Measurements from ENCODE around the gene AIFM2. TPM values are rescaled to one million over a fixed set of nuclear protein-coding genes. Genes with fewer than 3 reads are reported as not detected.
A peak's percentile ranks its signal among the peaks of the same experiment; 100 is the strongest.
"Not testable (repeated sequence)": the region's sequence is repeated elsewhere in the genome, so short reads cannot be mapped to it uniquely, and the experiment has no call there.

The AIFM2 gene
- 1 to 10 TPM; 1.5 to 9.6 (median 4.2) TPM for total RNA-seq

DNA sequence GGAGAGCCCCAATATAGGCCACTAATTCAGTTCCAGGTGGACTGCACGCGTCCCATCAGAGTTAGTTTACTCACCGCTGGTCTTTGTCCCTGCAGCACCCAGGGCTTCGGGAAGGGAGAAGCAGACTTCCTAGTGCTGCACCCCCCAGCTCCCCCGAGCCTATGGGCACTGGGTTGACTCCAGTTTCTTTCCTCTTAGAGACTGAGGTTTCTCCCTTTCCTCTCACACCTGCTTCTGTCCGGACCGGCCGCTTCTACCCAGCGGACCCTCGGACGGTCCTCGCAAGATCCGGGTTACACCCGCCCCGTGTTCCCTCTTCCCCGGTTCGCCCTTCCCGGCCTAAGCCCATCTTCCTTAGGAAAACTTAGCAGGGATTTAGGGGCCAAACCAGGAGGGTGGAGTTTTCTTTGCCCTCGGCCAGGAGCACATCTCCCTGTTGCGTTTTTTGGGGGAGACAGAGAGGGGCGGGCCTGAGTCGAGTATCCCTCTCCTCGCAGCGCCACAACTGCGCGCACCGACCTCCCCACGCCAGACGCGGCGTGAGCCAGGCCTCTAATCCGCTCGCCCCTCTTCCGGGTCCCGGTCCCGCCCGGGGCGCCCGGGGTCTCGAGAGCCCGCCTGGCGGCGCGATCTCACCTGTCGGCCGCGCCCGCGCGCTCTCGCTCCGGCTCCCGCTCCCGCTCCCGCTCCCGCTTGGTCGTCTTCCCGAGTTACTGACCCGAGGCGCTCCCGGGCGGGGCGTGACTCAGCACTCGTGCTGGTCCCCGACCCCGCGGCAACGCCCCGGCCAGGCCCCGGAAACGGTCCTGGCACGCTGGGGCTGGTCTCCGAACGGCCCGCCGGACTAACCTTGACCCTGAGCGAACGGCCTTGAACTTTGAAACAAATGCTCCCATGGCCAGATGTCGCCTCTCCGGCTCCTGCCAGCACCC lies at the start of gene AIFM2:
AIFM2 (minus strand) TSS at position 728 of the 932 bp plus-strand sequence. CDS start 8,741 bp downstream, outside the sequence.
- H3K27ac ChIP-seq: no peak within 1 kb of the TSS
- peak within 1 kb of the TSS; percentile 18 to 38 (median 30) for H3K4me3 ChIP-seq
- in situ Hi-C loops (cut with MboI; ENCODE audit: low pct_unique_long_range_greater_than_20kb in 2 of 9, low sequenced_read_pairs in 9 of 9, unreplicated experiment in 9 of 9): no loop called here
- 15 to 40% (median 33%) methylated on average over 1 to 24 of the region's 80 CpGs; no CpG with 5 or more reads in 6 of the 10 experiments for WGBS, 10 experiments
- ATAC-seq (replicated peaks in 6 of 8): peak; percentile 83 to 90 (median 88)
- H3K4me1 ChIP-seq (replicated peaks in 1 of 2): no peaks in the 10 kb centered on the region

- WGBS, 10 experiments: 43 to 100% (median 83%) methylated on average over 1 to 8 of the region's 8 CpGs; no CpG with 5 or more reads in 2 of the 10 experiments
- in situ Hi-C loops (cut with MboI; ENCODE audit: low pct_unique_long_range_greater_than_20kb in 2 of 9, low sequenced_read_pairs in 9 of 9, unreplicated experiment in 9 of 9): not testable (repeated sequence)
These were observed 46.6 kb upstream of the AIFM2 start for GRCh38 chr10:70179209-70179608.

GRCh38 chr10:70178139-70178725 lies 45.6 kb upstream of the AIFM2 start:
- ATAC-seq (replicated peaks in 6 of 8): no peak
- 28 to 100% (median 61%) methylated on average over 1 to 4 of the region's 4 CpGs for WGBS, 10 experiments
- Histone ChIP-seq H3K4me1 (replicated peaks in 1 of 2) (no peaks in the 10 kb centered on the region), H3K4me3 (no peak overlapping the region), H3K27ac (no peak overlapping the region)
- in situ Hi-C loops (cut with MboI; ENCODE audit: low pct_unique_long_range_greater_than_20kb in 2 of 9, low sequenced_read_pairs in 9 of 9, unreplicated experiment in 9 of 9): no loop called here

More at GRCh38 chr10:70179209-70179608, 46.6 kb upstream of the AIFM2 start:
- H3K4me1 ChIP-seq (replicated peaks in 1 of 2); H3K27ac ChIP-seq; ATAC-seq (replicated peaks in 6 of 8); H3K4me3 ChIP-seq: not testable (repeated sequence)

DNA sequence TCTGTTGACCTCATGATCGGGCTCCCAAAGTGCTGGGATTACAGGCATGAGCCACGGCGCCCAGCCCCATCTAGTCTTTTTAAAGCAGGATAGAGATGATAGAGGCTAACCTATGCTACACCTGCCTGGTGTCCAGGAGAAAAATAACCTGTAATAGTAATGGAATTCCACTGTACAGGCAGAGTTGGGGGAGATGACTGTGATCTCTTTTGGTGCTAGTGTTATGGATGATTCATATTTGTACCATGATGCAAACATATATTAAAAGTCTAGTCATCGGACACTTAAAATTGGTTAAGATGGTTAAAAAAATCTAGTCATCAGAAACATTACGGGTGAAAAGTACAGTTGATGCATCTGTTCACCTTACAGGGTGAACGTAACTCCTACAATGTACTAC lies 43.8 kb upstream of the AIFM2 start:
- in situ Hi-C loops (cut with MboI; ENCODE audit: low pct_unique_long_range_greater_than_20kb in 2 of 9, low sequenced_read_pairs in 9 of 9, unreplicated experiment in 9 of 9): no loop called here
- Histone ChIP-seq H3K4me3 (no peak overlapping the region), H3K27ac (no peak overlapping the region), H3K4me1 (replicated peaks in 1 of 2) (no peaks in the 10 kb centered on the region)
- no peak for ATAC-seq (replicated peaks in 6 of 8)
- WGBS, 10 experiments: 61 to 98% (median 84%) methylated on average over 1 to 6 of the region's 6 CpGs

GRCh38 chr10:70175516-70175915 lies 42.9 kb upstream of the AIFM2 start:
- in situ Hi-C loops (cut with MboI; ENCODE audit: low pct_unique_long_range_greater_than_20kb in 2 of 9, low sequenced_read_pairs in 9 of 9, unreplicated experiment in 9 of 9): no loop called here
- Histone ChIP-seq H3K27ac (no peak overlapping the region), H3K4me3 (no peak overlapping the region), H3K4me1 (replicated peaks in 1 of 2) (no peaks in the 10 kb centered on the region)
- WGBS, 10 experiments: 40 to 100% (median 100%) methylated on average over 1 to 3 of the region's 3 CpGs; no CpG with 5 or more reads in 2 of the 10 experiments
- no peak for ATAC-seq (replicated peaks in 6 of 8)

GRCh38 chr10:70174058-70174741 lies 41.6 kb upstream of the AIFM2 start:
- H3K4me1 ChIP-seq (replicated peaks in 1 of 2): peaks cover under 1 to 2% of the 10 kb centered on the region in 2 donors
- in situ Hi-C loops (cut with MboI; ENCODE audit: low pct_unique_long_range_greater_than_20kb in 2 of 9, low sequenced_read_pairs in 9 of 9, unreplicated experiment in 9 of 9): no loop called here
- 33 to 100% (median 80%) methylated on average over 1 to 4 of the region's 4 CpGs; no CpG with 5 or more reads in 3 of the 10 experiments for WGBS, 10 experiments
- H3K27ac ChIP-seq: no peak overlapping the region
- ATAC-seq (replicated peaks in 6 of 8): no peak
- H3K4me3 ChIP-seq: no peak overlapping the region

GRCh38 chr10:70169649-70170364 lies 37.2 kb upstream of the AIFM2 start:
- Histone ChIP-seq H3K27ac (peak overlapping the region; percentile 64 to 88), H3K4me3 (peak overlapping the region; percentile 46 to 76 (median 54)), H3K4me1 (replicated peaks in 1 of 2) (peaks cover 9% of the 10 kb centered on the region in 2 donors)
- 0 to 2% (median 0%) methylated on average over 2 to 17 of the region's 40 CpGs; no CpG with 5 or more reads in 1 of the 10 experiments for WGBS, 10 experiments
- ATAC-seq (replicated peaks in 6 of 8): peak in 7 of 8 experiments; percentile 21 to 51 (median 39)
- in situ Hi-C loops (cut with MboI; ENCODE audit: low pct_unique_long_range_greater_than_20kb in 2 of 9, low sequenced_read_pairs in 9 of 9, unreplicated experiment in 9 of 9): no loop called here

- Histone ChIP-seq H3K4me1 (replicated peaks in 1 of 2) (peaks cover 9% of the 10 kb centered on the region in 2 donors), H3K27ac (no peak overlapping the region), H3K4me3 (peak overlapping the region; percentile 46 to 76 (median 54))
- WGBS, 10 experiments: 0 to 79% (median 40%) methylated on average over 1 to 2 of the region's 2 CpGs; no CpG with 5 or more reads in 1 of the 10 experiments
- in situ Hi-C loops (cut with MboI; ENCODE audit: low pct_unique_long_range_greater_than_20kb in 2 of 9, low sequenced_read_pairs in 9 of 9, unreplicated experiment in 9 of 9): no loop called here
- no peak for ATAC-seq (replicated peaks in 6 of 8)
These were observed 36.4 kb upstream of the AIFM2 start for GRCh38 chr10:70169011-70169410.

GRCh38 chr10:70167246-70167645 lies 34.6 kb upstream of the AIFM2 start:
- H3K4me3 ChIP-seq: no peak overlapping the region
- peaks cover 9% of the 10 kb centered on the region in 2 donors for H3K4me1 ChIP-seq (replicated peaks in 1 of 2)
- in situ Hi-C loops (cut with MboI; ENCODE audit: low pct_unique_long_range_greater_than_20kb in 2 of 9, low sequenced_read_pairs in 9 of 9, unreplicated experiment in 9 of 9): no loop called here
- 45 to 97% (median 86%) methylated on average over 3 to 7 of the region's 7 CpGs; no CpG with 5 or more reads in 2 of the 10 experiments for WGBS, 10 experiments
- no peak overlapping the region for H3K27ac ChIP-seq
- ATAC-seq (replicated peaks in 6 of 8): no peak

- WGBS, 10 experiments: 33 to 100% (median 83%) methylated on average over 1 to 3 of the region's 3 CpGs; no CpG with 5 or more reads in 2 of the 10 experiments
These were observed 33.8 kb upstream of the AIFM2 start for GRCh38 chr10:70166394-70166793.

GRCh38 chr10:70164163-70164562 lies 31.5 kb upstream of the AIFM2 start:
- Histone ChIP-seq H3K4me1 (replicated peaks in 1 of 2) (peaks cover 6 to 8% of the 10 kb centered on the region in 2 donors), H3K27ac (no peak overlapping the region), H3K4me3 (no peak overlapping the region)
- ATAC-seq (replicated peaks in 6 of 8): peak in 3 of 8 experiments; percentile 75 to 83 (median 75)
- 40 to 100% (median 88%) methylated on average over 2 to 3 of the region's 3 CpGs; no CpG with 5 or more reads in 2 of the 10 experiments for WGBS, 10 experiments
- in situ Hi-C loops (cut with MboI; ENCODE audit: low pct_unique_long_range_greater_than_20kb in 2 of 9, low sequenced_read_pairs in 9 of 9, unreplicated experiment in 9 of 9): no loop called here

More at GRCh38 chr10:70166394-70166793, 33.8 kb upstream of the AIFM2 start:
- Histone ChIP-seq H3K27ac (no peak overlapping the region), H3K4me3 (no peak overlapping the region), H3K4me1 (replicated peaks in 1 of 2) (peaks cover 9% of the 10 kb centered on the region in 2 donors)
- in situ Hi-C loops (cut with MboI; ENCODE audit: low pct_unique_long_range_greater_than_20kb in 2 of 9, low sequenced_read_pairs in 9 of 9, unreplicated experiment in 9 of 9): no loop called here
- ATAC-seq (replicated peaks in 6 of 8): no peak

GRCh38 chr10:70163448-70163847 lies 30.8 kb upstream of the AIFM2 start:
- Histone ChIP-seq H3K4me1 (replicated peaks in 1 of 2) (peaks cover 0 to 1% of the 10 kb centered on the region in 2 donors), H3K27ac (no peak overlapping the region), H3K4me3 (no peak overlapping the region)
- in situ Hi-C loops (cut with MboI; ENCODE audit: low pct_unique_long_range_greater_than_20kb in 2 of 9, low sequenced_read_pairs in 9 of 9, unreplicated experiment in 9 of 9): no loop called here
- 88 to 100% (median 100%) methylated on average over 1 to 3 of the region's 4 CpGs; no CpG with 5 or more reads in 2 of the 10 experiments for WGBS, 10 experiments
- no peak for ATAC-seq (replicated peaks in 6 of 8)

All from motor neuron (in vitro differentiated cells).